ENCODE results near the gene HSFY2.
"Not testable (repeated sequence)": the region's sequence is repeated elsewhere in the genome, so short reads cannot be mapped to it uniquely, and the experiment has no call there.

Gene HSFY2, protein sequence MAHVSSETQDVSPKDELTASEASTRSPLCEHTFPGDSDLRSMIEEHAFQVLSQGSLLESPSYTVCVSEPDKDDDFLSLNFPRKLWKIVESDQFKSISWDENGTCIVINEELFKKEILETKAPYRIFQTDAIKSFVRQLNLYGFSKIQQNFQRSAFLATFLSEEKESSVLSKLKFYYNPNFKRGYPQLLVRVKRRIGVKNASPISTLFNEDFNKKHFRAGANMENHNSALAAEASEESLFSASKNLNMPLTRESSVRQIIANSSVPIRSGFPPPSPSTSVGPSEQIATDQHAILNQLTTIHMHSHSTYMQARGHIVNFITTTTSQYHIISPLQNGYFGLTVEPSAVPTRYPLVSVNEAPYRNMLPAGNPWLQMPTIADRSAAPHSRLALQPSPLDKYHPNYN

DNA sequence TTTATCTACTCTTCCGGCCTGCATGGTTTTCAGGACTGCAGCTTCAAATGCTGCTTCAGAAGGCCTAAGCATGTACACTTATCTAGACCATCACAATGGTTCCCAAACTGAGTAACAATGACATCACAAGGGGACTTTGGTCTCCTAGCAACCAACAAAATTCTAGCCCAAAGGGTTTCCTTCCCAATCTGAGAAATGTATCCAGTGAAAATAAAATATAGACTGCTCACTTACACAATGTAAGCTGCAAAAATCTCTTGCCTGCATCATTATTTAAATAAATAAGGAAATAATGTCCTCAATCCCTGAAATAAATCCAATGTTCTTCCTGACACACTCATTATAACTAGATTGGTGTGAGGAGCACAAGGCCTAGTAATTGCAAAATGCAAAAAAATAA lies at the start of gene HSFY2:
HSFY2 (minus strand) TSS at position 101 of the 400 bp plus-strand sequence. CDS start 117 bp downstream, outside the sequence.
- in situ Hi-C loops (cut with MboI; ENCODE audit: low sequenced_read_pairs): not testable (repeated sequence)

DNA sequence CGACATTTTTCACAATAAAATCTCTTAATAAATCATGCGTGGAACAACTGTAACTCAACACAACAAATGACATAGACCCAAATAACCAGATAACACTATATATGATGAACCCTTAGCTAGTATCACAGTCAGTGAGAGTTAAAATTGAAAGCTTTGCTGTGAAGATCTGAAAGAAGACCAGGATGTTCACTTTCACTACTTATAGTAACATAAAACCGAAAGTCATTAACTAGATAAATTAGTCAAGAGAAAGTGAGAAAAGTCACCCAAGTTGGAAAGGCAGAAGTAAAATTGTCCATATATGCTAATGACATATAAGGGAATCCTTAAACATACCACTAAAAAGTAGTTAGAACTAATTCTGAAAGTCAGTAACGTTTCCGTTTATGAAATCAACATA lies 42.2 kb upstream of the HSFY2 start:
- in situ Hi-C loops (cut with MboI; ENCODE audit: low sequenced_read_pairs): not testable (repeated sequence)

DNA sequence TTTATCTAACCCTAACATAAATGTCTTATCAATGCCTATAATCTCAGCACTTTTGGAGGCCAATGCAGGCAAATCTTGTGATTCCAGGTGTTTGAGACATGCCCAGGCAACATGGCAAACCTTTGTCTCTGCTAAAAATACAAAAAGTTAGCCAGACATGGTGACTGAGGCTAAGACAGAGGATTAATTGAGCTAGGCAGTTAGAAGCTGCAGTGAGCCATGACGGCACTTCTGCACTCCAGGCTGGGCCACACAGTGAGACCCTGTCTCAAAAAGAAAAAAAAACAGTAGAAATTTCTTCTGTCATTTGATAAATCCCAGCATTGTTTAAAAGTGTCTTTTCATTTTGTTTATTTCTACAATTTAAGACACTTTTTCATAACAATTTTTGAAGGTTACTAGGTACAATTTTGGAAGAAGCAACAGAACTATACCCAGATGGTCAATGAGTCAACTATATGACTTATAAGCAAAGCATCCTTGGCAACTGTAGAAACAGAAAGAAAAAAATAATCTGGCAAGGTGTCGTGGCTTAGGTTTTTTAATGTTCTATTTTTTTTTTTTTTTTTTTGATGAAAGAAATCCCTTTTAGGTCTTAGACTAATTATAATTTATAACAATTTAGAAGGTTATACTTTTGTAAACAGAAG lies 15.3 kb upstream of the HSFY2 start:
- in situ Hi-C loops (cut with MboI; ENCODE audit: low sequenced_read_pairs): not testable (repeated sequence)

DNA sequence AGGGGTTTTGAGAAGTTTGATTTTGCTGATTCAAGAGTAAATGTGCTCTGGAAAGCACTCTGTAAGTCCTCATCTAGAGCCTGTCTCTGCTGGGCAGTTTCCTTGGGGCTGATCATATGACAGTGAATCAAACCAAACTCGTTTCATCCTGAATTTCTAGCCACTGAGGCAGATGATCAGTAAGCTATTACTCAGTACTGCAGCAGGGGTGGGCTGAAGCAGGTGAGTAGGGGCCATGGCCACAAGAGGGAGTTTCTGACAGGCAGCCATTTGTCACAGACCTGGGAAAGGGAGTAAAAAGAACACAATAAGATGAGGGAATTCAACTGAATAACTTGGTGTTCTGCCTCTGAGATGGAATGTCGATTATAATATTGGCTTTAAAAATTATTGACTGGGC lies 19.5 kb downstream of the HSFY2 start:
- in situ Hi-C loops (cut with MboI; ENCODE audit: low sequenced_read_pairs): not testable (repeated sequence)

DNA sequence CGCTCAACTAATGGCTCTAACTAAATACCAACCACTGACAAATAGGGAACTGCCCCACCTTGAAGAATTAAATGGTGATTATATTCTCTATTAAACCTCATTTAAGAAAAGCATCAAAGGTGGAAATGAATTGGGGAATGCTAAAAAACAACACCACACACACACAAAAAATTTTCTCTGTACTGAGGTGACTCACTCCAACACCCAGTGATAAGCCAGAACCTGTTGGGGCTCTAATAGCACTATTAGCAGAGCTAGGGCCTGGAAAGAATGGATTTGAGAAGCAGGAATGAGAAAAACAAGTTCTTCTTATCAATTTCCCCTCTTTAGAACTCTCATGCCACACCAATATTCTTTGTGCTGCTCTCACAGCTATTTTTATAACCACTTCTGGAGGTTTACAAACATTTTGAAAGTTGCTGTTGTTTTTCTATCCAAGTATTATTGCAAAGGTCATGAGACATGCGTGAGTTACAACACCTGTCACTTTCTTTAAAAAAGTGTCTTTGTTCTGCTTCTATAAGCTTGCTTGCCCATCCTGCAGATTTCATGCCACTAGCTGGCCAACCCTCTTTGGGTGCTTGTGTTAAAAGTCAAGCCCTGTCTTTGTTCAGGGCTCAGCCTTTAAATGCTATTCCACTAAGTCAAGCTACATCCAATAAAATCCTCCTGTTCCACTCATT lies 20.3 kb downstream of the HSFY2 start:
- in situ Hi-C loops (cut with MboI; ENCODE audit: low sequenced_read_pairs): not testable (repeated sequence)

DNA sequence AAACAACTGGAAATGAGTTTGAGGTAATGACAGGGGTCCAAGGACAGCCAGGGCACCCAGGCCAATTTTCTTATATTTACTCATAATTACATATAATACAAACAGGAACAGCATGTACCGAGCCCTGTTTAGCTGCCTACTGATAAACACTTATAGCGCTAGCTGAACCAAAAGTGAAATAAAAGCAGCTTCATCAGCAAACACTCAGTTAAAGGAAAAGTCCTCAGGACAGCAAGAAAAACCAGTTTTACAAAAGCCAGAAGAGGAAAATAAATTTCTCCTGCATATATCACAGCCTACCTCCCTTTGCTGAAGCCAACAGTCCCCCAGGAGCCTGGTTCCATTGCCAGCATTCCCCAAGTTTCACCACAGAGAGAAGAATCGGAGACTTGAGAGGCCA lies 49.8 kb downstream of the HSFY2 start:
- in situ Hi-C loops (cut with MboI; ENCODE audit: low sequenced_read_pairs): not testable (repeated sequence)
